Natural killer cell (primary cell): ENCODE measurements around the gene SPAG8. TPM values are rescaled to one million over a fixed set of nuclear protein-coding genes. Genes with fewer than 3 reads are reported as not detected.

Source experiments
- ATAC-seq, 3 donors: fragments of 150-1000 bp in 2 of 3; fragments of 200-7000 bp in 1 of 3; cut with Tn5 transposase; 1 replicate in 1 of 3; 2 replicates in 2 of 3; pipeline ENCODE4 v1.10.0; 2021; ENCODE audit warnings: mild to moderate bottlenecking in 2 of 3, moderate library complexity in 2 of 3
- DNase-seq, 2 donors: peaks; one replicate each; pipeline versions ENCODE4 v3.0.0 to v3.0.0-alpha.2; 2013 to 2021; ENCODE audit warnings: mixed read lengths in 1 of 2
- H3K27ac ChIP-seq: one replicate; pipeline ENCODE4 v1.5.1; 2013; ENCODE audit warnings: mild to moderate bottlenecking, low read length
- H3K27me3 ChIP-seq: one replicate; pipeline ENCODE4 v1.6.1; 2013; ENCODE audit warnings: low read length; ENCODE audit not compliant: control insufficient read depth, insufficient read depth
- H3K36me3 ChIP-seq: one replicate; pipeline ENCODE4 v1.6.1; 2013; ENCODE audit warnings: low read length; ENCODE audit not compliant: control insufficient read depth, insufficient read depth
- H3K4me1 ChIP-seq: one replicate; pipeline ENCODE4 v1.6.1; 2013; ENCODE audit warnings: low read length; ENCODE audit not compliant: control insufficient read depth, insufficient read depth
- H3K4me3 ChIP-seq: one replicate; pipeline ENCODE4 v1.5.1; 2013; ENCODE audit warnings: low read length
- H3K9me3 ChIP-seq: one replicate; pipeline ENCODE4 v1.6.1; 2013; ENCODE audit warnings: low read length; ENCODE audit not compliant: control insufficient read depth, insufficient read depth
- H3K27ac Mint-ChIP-seq, 2 donors: one replicate each; pipeline ENCODE4 v1.8.0; 2022; ENCODE audit warnings: mild to moderate bottlenecking in 2 of 2, mixed read lengths in 2 of 2, moderate library complexity in 1 of 2
- H3K27me3 Mint-ChIP-seq, 2 donors: one replicate each; pipeline ENCODE4 v1.8.0; 2022; ENCODE audit warnings: low read depth in 2 of 2, mixed read lengths in 2 of 2
- H3K36me3 Mint-ChIP-seq: one replicate; pipeline ENCODE4 v1.8.0; 2022; ENCODE audit warnings: mixed read lengths
- H3K4me1 Mint-ChIP-seq, 2 donors: one replicate each; pipeline ENCODE4 v1.8.0; 2022; ENCODE audit warnings: mixed read lengths in 2 of 2
- H3K4me3 Mint-ChIP-seq: one replicate; pipeline ENCODE4 v1.8.0; 2022; ENCODE audit warnings: mild to moderate bottlenecking, moderate library complexity, mixed read lengths
- H3K9me3 Mint-ChIP-seq, 2 donors: one replicate each; pipeline ENCODE4 v1.8.0; 2022; ENCODE audit warnings: mixed read lengths in 2 of 2
- WGBS: methylation state at CpG from one replicate; pipeline ENCODE4 v1.1.7; 2013; ENCODE audit warnings: missing lambda C conversion rate; ENCODE audit not compliant: insufficient coverage; 5-methylcytosine and 5-hydroxymethylcytosine counted together
- intact Hi-C: fragments of 100-400 bp; cut with micrococcal nuclease; formaldehyde crosslinking; loops from one replicate; pipeline ENCODE4 v1.14.2; 2022
- total RNA-seq, 4 donors: library from RNA; stranded (reverse); fragments of 120-200 nt in 1 of 4; gene quantifications; one replicate each; pipeline versions ENCODE4 v1.2.3 to v1.2.4, GENCODE V29; 2013 to 2022
- TF ChIP-seq, protein P1 (sequence below): fragments of 200-600 bp; IDR thresholded peaks from one replicate; pipeline ENCODE4 v1.8.0; 2022; ENCODE audit warnings: antibody characterized with exemption

Gene SPAG8
- total RNA-seq, 3 donors from 2014 or later (not counting 1 experiment from before 2014, with no cell fraction given), result 2.0 to 2.4 (median 2.1) TPM

GRCh38 chr9:35801328-35802128, 10.5 kb downstream of the SPAG8 start:
- ATAC-seq (no peak), DNase-seq (no peak)
- TF ChIP-seq, protein P1, sequence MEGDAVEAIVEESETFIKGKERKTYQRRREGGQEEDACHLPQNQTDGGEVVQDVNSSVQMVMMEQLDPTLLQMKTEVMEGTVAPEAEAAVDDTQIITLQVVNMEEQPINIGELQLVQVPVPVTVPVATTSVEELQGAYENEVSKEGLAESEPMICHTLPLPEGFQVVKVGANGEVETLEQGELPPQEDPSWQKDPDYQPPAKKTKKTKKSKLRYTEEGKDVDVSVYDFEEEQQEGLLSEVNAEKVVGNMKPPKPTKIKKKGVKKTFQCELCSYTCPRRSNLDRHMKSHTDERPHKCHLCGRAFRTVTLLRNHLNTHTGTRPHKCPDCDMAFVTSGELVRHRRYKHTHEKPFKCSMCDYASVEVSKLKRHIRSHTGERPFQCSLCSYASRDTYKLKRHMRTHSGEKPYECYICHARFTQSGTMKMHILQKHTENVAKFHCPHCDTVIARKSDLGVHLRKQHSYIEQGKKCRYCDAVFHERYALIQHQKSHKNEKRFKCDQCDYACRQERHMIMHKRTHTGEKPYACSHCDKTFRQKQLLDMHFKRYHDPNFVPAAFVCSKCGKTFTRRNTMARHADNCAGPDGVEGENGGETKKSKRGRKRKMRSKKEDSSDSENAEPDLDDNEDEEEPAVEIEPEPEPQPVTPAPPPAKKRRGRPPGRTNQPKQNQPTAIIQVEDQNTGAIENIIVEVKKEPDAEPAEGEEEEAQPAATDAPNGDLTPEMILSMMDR, result no peak
- H3K27me3 Mint-ChIP-seq, result no peaks in the 10 kb centered on the region
- peaks cover 0 to 3% of the 10 kb centered on the region in 2 donors for H3K4me1 Mint-ChIP-seq
- H3K36me3 Mint-ChIP-seq, result no peaks in the 10 kb centered on the region
- H3K4me3 ChIP-seq, result no peak overlapping the region
- H3K9me3 ChIP-seq, result no peaks in the 10 kb centered on the region
- H3K4me3 Mint-ChIP-seq, result no peak overlapping the region
- H3K36me3 ChIP-seq, result peaks cover 6% of the 10 kb centered on the region
- no peaks in the 10 kb centered on the region for H3K9me3 Mint-ChIP-seq
- WGBS, result 94% methylated on average over 13 of the region's 13 CpGs
- no peak overlapping the region for H3K27ac Mint-ChIP-seq
- H3K4me1 ChIP-seq, result no peaks in the 10 kb centered on the region
- intact Hi-C loops, result no loop called here
- no peaks in the 10 kb centered on the region for H3K27me3 ChIP-seq
- no peak overlapping the region for H3K27ac ChIP-seq

GRCh38 chr9:35800530-35800929, 11.5 kb downstream of the SPAG8 start:
- Histone ChIP-seq H3K9me3 (no peaks in the 10 kb centered on the region), H3K27ac (no peak overlapping the region), H3K27me3 (no peaks in the 10 kb centered on the region), H3K4me3 (no peak overlapping the region), H3K4me1 (no peaks in the 10 kb centered on the region), H3K36me3 (peaks cover 4% of the 10 kb centered on the region)
- Mint-ChIP-seq H3K4me1 (peaks cover 0 to 3% of the 10 kb centered on the region in 2 donors), H3K27me3 (no peaks in the 10 kb centered on the region), H3K36me3 (no peaks in the 10 kb centered on the region), H3K9me3 (no peaks in the 10 kb centered on the region), H3K27ac (no peak overlapping the region), H3K4me3 (no peak overlapping the region)
- TF ChIP-seq, protein P1, result no peak
- DNase-seq, result no peak
- WGBS, result 92% methylated on average over 7 of the region's 7 CpGs
- intact Hi-C loops, result no loop called here
- ATAC-seq, result no peak

DNA sequence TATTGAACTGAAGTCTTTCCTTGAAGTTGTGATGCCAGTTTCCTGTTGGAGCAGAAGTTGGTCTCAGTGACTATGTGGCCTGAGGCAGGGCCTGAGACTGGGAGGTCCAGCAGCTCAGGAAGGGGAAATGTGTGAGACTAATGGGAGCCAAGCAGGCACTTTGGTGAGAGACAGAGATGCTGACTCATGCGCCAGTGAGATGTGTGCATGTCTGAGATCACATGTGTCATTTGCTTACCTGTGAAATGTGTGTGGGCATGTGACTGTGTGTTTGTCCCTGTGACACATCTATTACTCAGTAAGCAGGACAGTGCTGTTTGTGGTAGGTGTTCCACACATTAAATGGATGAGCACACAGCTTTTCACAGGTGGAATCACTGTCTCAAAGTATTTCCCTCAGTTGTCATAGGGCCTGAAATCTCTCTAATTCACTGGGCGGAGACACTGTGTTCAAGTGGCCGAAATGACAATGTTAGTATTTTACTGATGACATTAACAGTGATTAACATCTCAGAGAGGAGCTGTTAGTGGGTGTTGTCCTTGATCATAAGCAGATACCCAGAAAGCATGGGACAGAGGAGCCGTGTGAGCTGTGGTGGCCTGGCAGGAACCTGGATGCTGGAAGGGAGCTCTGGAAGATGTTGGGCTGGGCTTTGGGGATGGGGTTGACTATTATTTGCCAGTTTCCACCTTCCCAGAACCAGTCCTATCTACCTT, 13.2 kb downstream of the SPAG8 start:
- peak in 1 of 3 donors; percentile 31 for ATAC-seq
- no peaks in the 10 kb centered on the region for H3K9me3 ChIP-seq
- TF ChIP-seq, protein P1, result no peak
- no peaks in the 10 kb centered on the region for H3K4me1 ChIP-seq
- no peaks in the 10 kb centered on the region for H3K9me3 Mint-ChIP-seq
- WGBS, result 94% methylated on average over 4 of the region's 4 CpGs
- no peaks in the 10 kb centered on the region for H3K27me3 Mint-ChIP-seq
- no peaks in the 10 kb centered on the region for H3K27me3 ChIP-seq
- H3K36me3 ChIP-seq, result peaks cover 3% of the 10 kb centered on the region
- peaks cover 0 to 9% of the 10 kb centered on the region in 2 donors for H3K4me1 Mint-ChIP-seq
- H3K4me3 Mint-ChIP-seq, result no peak overlapping the region
- H3K36me3 Mint-ChIP-seq, result no peaks in the 10 kb centered on the region
- H3K27ac ChIP-seq, result no peak overlapping the region
- intact Hi-C loops, result no loop called here
- no peak overlapping the region for H3K4me3 ChIP-seq
- no peak for DNase-seq
- H3K27ac Mint-ChIP-seq, result no peak overlapping the region
